ENCODE data around the gene ALDH1L1.

DNA sequence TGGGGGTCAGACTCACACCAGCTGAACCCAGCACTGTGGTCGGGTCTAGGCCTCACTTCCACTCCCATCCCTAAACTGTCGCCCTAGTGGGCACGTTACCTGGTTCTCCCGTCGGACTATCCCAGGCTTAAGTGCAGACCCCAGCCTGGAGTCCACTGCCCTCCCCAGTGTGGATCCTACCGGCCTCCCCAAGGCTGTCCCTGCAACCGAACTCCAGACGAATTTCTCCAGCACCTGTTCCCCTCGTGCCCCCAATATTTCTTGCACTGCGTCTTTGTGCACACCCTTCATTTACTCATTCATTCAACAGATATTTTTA, 122.9 kb downstream of the ALDH1L1 start:
- TF ChIP-seq GATA2 (IDR thresholded peaks at IDR 0.05; ENCODE audit: low read depth, low read length) (no peak), GATA3 (IDR thresholded peaks at IDR 0.05; ENCODE audit: low read depth, low read length) (no peak)
